ENCODE data around the gene NINL.
"Not testable (repeated sequence)": the region's sequence is repeated elsewhere in the genome, so short reads cannot be mapped to it uniquely, and the experiment has no call there.

The NINL gene

DNA sequence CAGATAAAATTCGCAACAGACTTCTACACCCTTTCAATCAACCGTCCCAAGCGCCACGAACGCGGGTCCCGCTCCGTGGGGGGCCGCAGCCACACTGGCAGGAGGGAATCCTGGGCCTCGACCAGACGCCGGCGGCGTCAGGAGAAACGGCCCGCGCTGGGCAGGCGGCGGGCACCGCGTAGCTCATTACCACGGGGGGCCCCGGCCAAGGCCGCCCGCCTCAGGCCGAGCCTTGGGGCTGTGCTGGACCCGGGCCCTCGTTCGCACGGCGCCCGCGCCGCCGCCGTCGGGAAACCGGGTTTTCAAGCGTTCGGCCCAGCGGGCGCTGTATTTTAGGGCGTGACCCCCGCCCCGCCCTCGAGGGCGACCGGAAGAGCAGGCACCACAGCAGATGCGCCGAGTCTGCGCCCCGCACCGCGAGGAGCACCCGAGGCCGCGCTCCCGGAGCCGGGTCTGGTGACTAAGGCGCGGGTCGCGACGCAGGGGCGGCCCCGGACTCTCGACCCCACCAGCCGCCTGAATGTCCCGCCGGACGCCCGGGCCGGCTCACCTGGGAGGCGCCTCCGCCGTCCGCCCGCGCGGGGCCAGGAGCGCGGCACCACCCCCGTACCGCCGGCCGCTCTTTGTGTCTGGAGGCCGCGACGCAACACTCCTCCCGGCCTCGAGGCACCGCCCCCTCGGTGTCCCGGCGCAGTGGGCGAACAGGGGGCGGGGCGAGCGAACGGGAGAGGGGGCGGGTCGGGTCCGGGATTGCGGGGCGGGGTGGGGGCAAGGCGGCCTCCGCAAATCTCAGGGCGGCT lies at the start of gene NINL:
NINL (minus strand) TSS at position 627 of the 800 bp plus-strand sequence. CDS start 58,944 bp downstream, outside the sequence.
- Mint-ChIP-seq H3K36me3 (ENCODE audit: insufficient read depth) (peaks cover 3% of the 10 kb centered on the region), H3K27me3 (peaks cover 45% of the 10 kb centered on the region), H3K27ac (ENCODE audit: low read depth) (no peak within 1 kb of the TSS), H3K4me1 (peaks cover 5% of the 10 kb centered on the region), H3K9me3 (no peaks in the 10 kb centered on the region), H3K4me3 (peak within 1 kb of the TSS; percentile 67)
- DNase-seq (ENCODE audit: low spot score in 2 of 2) (no peak), ATAC-seq (replicated peaks; ENCODE audit: extremely low read depth, poor library complexity, severe bottlenecking) (peak; percentile 74)

DNA sequence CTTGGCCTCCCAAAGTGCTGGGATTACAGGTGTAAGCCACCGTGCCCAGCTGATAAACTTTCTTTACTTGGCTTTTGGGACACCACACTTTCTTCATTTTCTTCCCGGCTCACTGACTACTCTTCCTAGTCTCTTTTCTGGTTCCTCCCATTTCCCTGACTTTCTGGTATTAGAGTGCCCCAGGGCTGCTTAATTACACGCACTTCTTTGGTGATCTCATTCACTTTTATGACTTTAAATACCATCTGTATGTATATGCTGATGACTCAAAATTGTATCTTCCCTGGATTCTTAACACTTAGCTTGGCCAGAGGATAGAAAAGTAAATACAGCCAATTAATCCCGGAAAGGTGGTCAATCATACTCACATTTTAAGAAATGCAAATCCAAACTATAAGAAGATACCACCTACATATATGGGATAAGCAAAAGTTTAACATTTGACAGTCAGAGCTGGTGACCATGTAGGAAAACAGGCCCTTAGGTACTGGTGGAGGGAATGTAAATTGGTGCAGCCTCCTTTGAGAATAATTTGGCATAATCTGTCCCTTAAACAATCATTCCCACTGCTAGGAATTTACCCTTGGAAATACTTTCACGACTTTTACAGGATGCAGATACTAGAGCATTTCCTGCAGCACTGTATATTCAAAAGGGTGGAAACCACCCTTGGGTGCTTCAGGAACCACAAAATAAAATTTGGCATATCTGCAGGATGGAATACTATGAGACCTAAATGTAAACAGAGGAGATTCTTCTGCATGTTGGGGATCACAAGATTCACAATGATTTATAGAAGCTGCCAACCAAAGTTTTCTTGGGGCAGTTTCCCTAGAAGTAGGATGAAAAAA lies 47.8 kb upstream of the NINL start:
- H3K4me3 Mint-ChIP-seq = no peak overlapping the region
- H3K27ac Mint-ChIP-seq (ENCODE audit: low read depth) = no peak overlapping the region
- ATAC-seq (replicated peaks; ENCODE audit: extremely low read depth, poor library complexity, severe bottlenecking) (no peak), DNase-seq (ENCODE audit: low spot score in 2 of 2) (no peak)
- H3K27me3 Mint-ChIP-seq = no peaks in the 10 kb centered on the region
- peaks cover 2% of the 10 kb centered on the region for H3K36me3 Mint-ChIP-seq (ENCODE audit: insufficient read depth)
- H3K9me3 Mint-ChIP-seq = no peaks in the 10 kb centered on the region
- no peaks in the 10 kb centered on the region for H3K4me1 Mint-ChIP-seq

DNA sequence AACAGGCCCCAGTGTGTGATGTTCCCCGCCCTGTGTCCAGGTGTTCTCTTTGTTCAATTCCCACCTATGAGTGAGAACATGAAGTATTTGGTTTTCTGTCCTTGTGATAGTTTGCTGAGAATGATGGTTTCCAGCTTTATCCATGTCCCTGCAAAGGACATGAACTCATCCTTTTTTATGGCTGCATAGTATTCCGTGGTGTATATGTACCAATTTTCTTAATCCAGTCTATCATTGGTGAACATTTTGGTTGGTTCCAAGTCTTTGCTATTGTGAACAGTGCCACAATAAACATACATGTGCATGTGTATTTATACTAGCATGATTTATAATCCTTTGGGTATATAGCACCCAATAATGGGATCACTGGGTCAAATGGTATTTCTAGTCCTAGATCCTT lies 45.3 kb upstream of the NINL start:
- ATAC-seq (replicated peaks; ENCODE audit: extremely low read depth, poor library complexity, severe bottlenecking); DNase-seq (ENCODE audit: low spot score in 2 of 2); H3K9me3 Mint-ChIP-seq; H3K27ac Mint-ChIP-seq (ENCODE audit: low read depth); H3K4me3 Mint-ChIP-seq; H3K4me1 Mint-ChIP-seq; H3K36me3 Mint-ChIP-seq (ENCODE audit: insufficient read depth); H3K27me3 Mint-ChIP-seq: not testable (repeated sequence)

DNA sequence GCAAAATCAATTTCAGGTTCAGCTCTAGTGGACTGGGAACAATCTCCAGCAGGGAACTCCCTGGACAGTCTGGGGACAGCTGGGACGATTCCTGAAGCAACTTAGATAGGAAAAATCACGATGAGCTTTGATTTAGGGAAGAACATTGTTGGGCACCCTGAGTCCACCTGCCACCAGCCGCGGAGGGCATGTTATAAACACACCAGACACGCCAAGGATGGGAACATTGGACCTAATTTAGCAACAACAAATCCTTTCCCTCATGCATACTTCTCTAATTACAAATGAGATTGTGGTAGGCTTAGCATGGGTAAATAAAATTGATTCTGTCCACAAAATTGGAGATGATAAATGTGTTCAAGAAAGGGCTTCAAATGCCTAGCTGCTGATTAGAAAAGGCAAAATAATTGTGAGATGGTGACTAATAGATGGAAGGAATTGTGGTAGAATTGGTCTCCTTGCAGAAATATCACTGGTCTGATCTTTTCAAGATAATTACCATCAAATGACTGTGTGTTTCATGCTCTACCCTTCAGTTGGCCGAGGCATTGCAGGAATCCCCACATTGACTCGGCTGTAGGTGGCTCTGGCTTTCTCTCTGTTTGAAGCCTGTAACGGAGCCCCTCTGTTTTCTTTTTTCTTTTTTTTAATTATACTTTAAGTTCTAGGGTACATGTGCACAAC lies 44.6 kb upstream of the NINL start:
- Mint-ChIP-seq H3K27ac (ENCODE audit: low read depth) (no peak overlapping the region), H3K36me3 (ENCODE audit: insufficient read depth) (no peaks in the 10 kb centered on the region)

DNA sequence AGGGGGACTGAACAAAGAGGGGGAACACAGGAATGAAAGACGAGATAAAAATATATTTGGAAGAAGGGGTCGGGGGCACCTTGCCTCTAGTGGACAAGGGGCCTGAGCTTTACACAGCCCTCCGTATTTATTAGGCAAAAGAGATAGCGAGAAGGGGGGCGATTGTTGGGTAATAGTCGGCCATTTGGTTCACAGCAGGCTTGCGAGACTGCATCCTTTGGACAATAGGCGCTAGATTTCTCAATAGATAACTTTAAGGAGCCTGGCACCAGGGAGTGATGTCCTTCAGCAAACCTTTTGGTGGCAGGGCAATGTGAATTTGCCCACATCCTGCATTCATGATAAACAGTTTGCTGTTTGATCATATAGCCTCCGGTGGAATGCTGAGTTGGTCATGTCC lies 41.4 kb upstream of the NINL start:
- Mint-ChIP-seq H3K4me3 (no peak overlapping the region), H3K4me1 (peaks cover 22% of the 10 kb centered on the region), H3K27ac (ENCODE audit: low read depth) (no peak overlapping the region), H3K27me3 (no peaks in the 10 kb centered on the region), H3K9me3 (no peaks in the 10 kb centered on the region), H3K36me3 (ENCODE audit: insufficient read depth) (peaks cover 11% of the 10 kb centered on the region)
- ATAC-seq (replicated peaks; ENCODE audit: extremely low read depth, poor library complexity, severe bottlenecking) (no peak), DNase-seq (ENCODE audit: low spot score in 2 of 2) (no peak)

More for the DNA sequence above, 44.6 kb upstream of the NINL start:
- Mint-ChIP-seq H3K4me1 (no peaks in the 10 kb centered on the region), H3K9me3 (no peaks in the 10 kb centered on the region), H3K4me3 (no peak overlapping the region), H3K27me3 (no peaks in the 10 kb centered on the region)
- DNase-seq (ENCODE audit: low spot score in 2 of 2) (no peak), ATAC-seq (replicated peaks; ENCODE audit: extremely low read depth, poor library complexity, severe bottlenecking) (no peak)

DNA sequence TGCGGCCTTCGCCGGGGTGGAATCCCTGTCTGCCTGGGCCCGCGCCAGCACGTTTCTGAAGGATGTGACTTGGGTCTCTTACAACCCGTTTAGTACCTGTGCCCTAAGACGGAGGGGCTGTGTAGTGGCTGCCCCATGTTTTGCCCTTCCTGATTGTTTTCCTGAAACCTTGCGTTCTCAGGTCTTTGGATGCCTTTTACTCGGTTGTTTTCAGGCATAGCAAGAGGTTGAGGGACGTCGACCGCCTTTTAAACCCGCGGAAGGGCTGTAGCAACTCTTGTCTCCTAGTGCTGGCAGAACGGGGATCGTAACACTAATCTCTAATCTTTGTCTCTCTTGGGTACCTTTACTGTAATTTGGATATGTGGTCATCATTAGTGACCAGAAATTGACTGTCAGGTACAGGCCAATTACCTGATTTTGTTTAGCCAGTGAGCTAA lies 39.2 kb upstream of the NINL start:
- peaks cover 23% of the 10 kb centered on the region for H3K4me1 Mint-ChIP-seq
- DNase-seq (ENCODE audit: low spot score in 2 of 2) = no peak

DNA sequence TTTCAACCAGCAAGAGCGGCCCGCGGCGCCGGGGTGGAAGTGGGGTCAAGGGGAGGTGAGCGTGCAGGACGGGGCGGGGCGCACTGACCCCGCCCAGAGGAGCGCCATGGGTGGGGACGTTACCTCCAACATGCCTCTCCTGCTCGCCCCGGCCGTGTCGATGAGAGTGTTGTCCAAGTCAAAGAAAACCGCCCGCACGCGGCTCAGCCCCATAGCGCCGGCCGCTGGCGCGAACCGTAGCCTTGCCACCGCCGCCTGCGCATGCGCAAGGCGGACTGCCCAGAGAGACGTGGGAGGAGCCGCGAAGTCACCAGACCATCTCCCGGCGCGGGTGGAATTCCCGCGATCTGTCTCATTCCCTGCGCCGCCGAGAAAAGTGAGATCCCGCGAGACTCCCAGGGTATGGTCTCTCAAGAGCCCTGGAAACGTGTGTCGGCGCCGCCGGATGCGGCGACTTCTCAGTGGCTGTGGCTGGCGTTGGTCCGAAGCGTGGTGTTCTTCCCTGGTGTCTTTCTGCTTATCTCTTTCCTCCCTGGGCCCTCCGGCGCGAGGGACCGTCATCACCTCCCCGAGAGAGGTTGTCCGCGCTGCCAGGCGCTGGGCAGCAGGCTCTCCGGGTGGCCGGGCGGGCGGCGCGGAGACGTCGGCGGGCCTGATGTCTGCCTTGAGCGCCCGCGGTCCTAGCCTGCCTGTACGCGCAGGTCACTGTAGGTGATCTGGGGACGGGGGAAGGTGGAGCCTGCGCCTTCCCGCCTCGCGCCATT lies 38.6 kb upstream of the NINL start, which contains the start of gene NANP:
NANP (minus strand) TSS at position 279 of the 764 bp plus-strand sequence; CDS start at position 213, 66 bp downstream.
- Mint-ChIP-seq H3K27ac (ENCODE audit: low read depth) (peak within 1 kb of the TSS; percentile 94), H3K4me1 (peaks cover 23% of the 10 kb centered on the region), H3K4me3 (peak within 1 kb of the TSS; percentile 83), H3K36me3 (ENCODE audit: insufficient read depth) (peaks cover 11% of the 10 kb centered on the region), H3K27me3 (no peaks in the 10 kb centered on the region), H3K9me3 (no peaks in the 10 kb centered on the region)
- DNase-seq (ENCODE audit: low spot score in 2 of 2) (peak; percentile 62 to 68), ATAC-seq (replicated peaks; ENCODE audit: extremely low read depth, poor library complexity, severe bottlenecking) (peak; percentile 76)

More for the DNA sequence above, 39.2 kb upstream of the NINL start:
- no peaks in the 10 kb centered on the region for H3K9me3 Mint-ChIP-seq
- no peaks in the 10 kb centered on the region for H3K27me3 Mint-ChIP-seq
- peak overlapping the region; percentile 94 for H3K27ac Mint-ChIP-seq (ENCODE audit: low read depth)
- peaks cover 11% of the 10 kb centered on the region for H3K36me3 Mint-ChIP-seq (ENCODE audit: insufficient read depth)
- H3K4me3 Mint-ChIP-seq = peak overlapping the region; percentile 83
- ATAC-seq (replicated peaks; ENCODE audit: extremely low read depth, poor library complexity, severe bottlenecking) = peak; percentile 13

DNA sequence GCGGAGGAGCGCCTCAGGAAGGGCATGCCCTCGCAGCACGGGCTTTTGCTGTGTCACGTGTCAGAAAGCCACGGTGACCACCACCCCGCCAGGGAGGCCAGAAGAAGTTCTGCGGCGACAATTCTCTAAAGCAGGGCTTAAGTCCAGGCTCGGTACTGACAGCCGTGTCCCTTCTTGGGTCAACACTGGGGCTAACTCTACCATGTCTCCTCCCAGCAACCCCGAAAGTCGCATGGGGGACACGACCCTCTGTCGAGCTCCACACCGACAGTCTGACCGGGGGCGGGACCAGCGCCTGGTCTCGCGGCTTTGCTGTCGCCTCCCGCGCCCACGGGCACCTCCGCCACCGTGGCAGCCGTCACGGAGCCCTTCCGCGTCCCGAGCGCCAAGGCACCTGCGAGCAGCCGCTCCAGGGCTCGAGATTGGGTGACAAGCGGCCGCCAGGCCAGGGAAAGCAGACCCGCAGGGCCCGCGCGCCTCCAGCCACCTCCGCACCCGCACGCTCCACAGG lies 37.9 kb upstream of the NINL start:
- Mint-ChIP-seq H3K27ac (ENCODE audit: low read depth) (peak overlapping the region; percentile 94), H3K9me3 (no peaks in the 10 kb centered on the region), H3K27me3 (no peaks in the 10 kb centered on the region), H3K4me1 (peaks cover 23% of the 10 kb centered on the region), H3K36me3 (ENCODE audit: insufficient read depth) (peaks cover 11% of the 10 kb centered on the region), H3K4me3 (peak overlapping the region; percentile 83)
- ATAC-seq (replicated peaks; ENCODE audit: extremely low read depth, poor library complexity, severe bottlenecking) = no peak
- DNase-seq (ENCODE audit: low spot score in 2 of 2) = no peak

DNA sequence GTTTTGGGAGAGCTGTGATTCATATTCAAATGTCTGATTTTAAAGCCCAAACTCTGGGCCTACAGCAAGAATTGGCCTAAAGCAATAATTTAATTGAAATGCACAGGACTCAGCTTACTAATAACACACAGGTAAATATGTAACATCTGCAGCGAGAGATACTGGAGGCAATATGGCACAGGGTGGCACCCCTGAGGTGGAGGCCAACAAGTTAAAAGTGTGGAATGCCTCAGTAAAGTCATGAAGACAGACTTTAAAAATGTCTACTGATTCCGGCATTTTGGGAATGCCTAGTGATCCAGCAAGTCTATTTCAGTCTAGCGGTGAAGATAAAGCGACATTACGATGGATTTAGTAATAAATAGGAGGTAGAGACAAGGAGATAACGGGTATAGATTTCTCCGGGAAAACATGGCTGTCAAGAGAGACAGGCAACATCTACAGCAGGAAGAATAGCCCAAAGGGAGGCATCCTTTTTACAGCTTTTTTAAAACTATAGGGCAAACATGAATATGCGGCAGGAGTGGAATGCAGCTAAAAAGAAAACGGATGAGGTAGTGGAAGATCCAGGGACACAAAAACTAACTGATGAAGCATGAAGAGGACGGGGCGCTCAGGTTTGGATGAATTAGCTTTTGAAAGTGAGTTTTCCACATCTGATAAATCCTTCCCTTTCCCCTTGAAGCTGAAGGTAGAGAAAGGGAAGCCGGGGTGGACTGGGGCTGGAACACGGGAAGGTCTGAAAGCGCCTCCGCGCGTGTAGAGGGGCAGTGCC lies 37.3 kb upstream of the NINL start:
- Mint-ChIP-seq H3K9me3 (no peaks in the 10 kb centered on the region), H3K4me1 (peaks cover 23% of the 10 kb centered on the region), H3K4me3 (peak overlapping the region; percentile 83), H3K27ac (ENCODE audit: low read depth) (peak overlapping the region; percentile 94), H3K36me3 (ENCODE audit: insufficient read depth) (peaks cover 11% of the 10 kb centered on the region), H3K27me3 (no peaks in the 10 kb centered on the region)
- ATAC-seq (replicated peaks; ENCODE audit: extremely low read depth, poor library complexity, severe bottlenecking) (no peak), DNase-seq (ENCODE audit: low spot score in 2 of 2) (no peak)

DNA sequence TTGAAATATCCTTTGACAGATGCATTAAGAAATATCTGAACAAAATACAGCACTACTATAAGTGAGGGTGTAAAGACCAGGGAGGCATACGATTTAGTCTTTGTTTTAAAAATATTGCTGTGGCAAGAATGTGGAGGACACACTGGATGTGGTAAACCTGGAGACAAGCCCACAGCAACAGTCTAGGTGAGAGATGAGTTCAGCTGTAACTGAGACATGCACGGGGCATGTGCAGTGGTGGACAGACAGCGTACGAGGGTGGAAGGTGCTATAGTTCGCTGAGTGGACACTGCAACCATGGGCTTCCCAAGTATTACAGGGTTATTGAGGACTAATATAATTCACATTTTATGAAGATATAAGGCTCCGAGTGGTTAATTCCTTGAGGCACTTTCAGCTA lies 36.7 kb upstream of the NINL start:
- H3K9me3 Mint-ChIP-seq = no peaks in the 10 kb centered on the region
- H3K27ac Mint-ChIP-seq (ENCODE audit: low read depth) = peak overlapping the region; percentile 94
- H3K36me3 Mint-ChIP-seq (ENCODE audit: insufficient read depth) = peaks cover 11% of the 10 kb centered on the region
- ATAC-seq (replicated peaks; ENCODE audit: extremely low read depth, poor library complexity, severe bottlenecking) = no peak
- DNase-seq (ENCODE audit: low spot score in 2 of 2) = no peak
- peaks cover 23% of the 10 kb centered on the region for H3K4me1 Mint-ChIP-seq
- H3K27me3 Mint-ChIP-seq = no peaks in the 10 kb centered on the region
- H3K4me3 Mint-ChIP-seq = peak overlapping the region; percentile 83

DNA sequence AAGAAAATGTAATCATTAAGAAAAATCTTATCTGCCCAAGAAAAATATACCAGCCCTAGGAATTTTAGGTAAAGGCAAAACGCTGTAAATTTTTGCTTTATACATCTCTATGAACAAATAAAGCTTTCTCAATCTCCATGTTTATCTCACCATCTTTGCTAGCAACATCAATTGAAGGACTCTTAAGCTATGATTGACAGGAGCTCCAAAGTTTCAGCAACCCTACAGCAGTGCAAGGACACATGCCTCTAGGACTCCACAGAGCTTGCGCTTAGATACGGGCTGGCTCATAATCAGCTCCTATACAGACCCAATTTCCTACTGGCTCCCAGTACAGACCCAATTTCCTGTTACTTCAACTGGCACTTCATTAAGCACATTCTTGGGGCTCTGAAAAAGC lies 34.2 kb upstream of the NINL start:
- H3K4me1 Mint-ChIP-seq = peaks cover 23% of the 10 kb centered on the region
- no peak for ATAC-seq (replicated peaks; ENCODE audit: extremely low read depth, poor library complexity, severe bottlenecking)
- no peak overlapping the region for H3K27ac Mint-ChIP-seq (ENCODE audit: low read depth)
- no peak for DNase-seq (ENCODE audit: low spot score in 2 of 2)
- H3K27me3 Mint-ChIP-seq = no peaks in the 10 kb centered on the region
- no peak overlapping the region for H3K4me3 Mint-ChIP-seq
- peaks cover 16% of the 10 kb centered on the region for H3K36me3 Mint-ChIP-seq (ENCODE audit: insufficient read depth)
- H3K9me3 Mint-ChIP-seq = no peaks in the 10 kb centered on the region
